Measurements from ENCODE around the gene AKTIP.

AKTIP gene

DNA sequence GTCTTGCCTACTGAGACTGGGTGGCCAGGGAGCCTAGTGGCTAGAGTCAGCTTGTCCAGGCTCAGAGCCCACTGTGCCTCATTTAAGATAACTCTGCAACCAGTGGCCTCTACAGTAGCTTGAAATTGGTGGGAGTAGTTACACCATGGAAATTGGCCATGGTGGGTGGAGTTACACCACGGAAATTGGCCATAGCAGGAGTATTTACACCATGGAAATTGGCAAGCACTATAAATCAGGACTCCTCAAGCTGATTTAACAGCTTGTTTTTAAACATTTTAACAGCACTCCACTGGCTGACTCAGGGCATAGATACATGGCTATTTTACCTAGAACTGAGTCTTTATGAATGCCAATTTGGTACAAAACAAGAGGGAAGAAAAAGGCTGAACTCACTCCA lies 27.7 kb upstream of the AKTIP start:
- H3K4me3 ChIP-seq (ENCODE audit: low read length): no peak overlapping the region
- H3K27ac ChIP-seq (ENCODE audit: low read length): no peak overlapping the region
- DNase-seq (ENCODE audit: low read depth, low spot score): no peak
- no peaks in the 10 kb centered on the region for H3K9me3 ChIP-seq (ENCODE audit: control insufficient read depth, insufficient read depth, low read length)
- H3K36me3 ChIP-seq (ENCODE audit: control insufficient read depth, insufficient read depth, low read length): no peaks in the 10 kb centered on the region
- no CpG with 5 or more reads among the region's 1 CpG for WGBS (ENCODE audit: insufficient coverage, insufficient read length)
- H3K4me1 ChIP-seq (ENCODE audit: control insufficient read depth, insufficient read depth, low read length): no peaks in the 10 kb centered on the region
- H3K27me3 ChIP-seq (ENCODE audit: control insufficient read depth, insufficient read depth, low read length): no peaks in the 10 kb centered on the region

DNA sequence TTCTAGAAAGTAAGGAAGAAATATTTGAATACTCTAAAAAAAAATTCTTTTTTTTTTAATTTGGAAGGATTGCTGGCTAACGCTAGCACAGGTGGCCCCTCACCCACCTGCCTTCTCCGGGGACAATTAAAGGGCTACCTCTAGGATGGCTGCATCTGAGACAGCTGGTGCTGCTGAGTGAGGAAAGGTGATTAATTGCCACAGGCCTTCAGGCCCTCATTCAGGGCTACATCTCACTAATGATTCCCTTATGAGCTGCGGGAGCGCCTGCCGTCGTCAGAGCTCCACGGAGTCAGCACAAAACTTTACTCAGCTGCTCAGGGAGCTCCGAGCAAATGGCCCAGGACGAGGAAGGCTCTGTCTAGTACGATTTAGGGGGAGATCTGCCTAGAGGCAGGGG lies 27.0 kb upstream of the AKTIP start:
- Histone ChIP-seq H3K4me3 (ENCODE audit: low read length) (no peak overlapping the region), H3K36me3 (ENCODE audit: control insufficient read depth, insufficient read depth, low read length) (no peaks in the 10 kb centered on the region), H3K9me3 (ENCODE audit: control insufficient read depth, insufficient read depth, low read length) (no peaks in the 10 kb centered on the region), H3K4me1 (ENCODE audit: control insufficient read depth, insufficient read depth, low read length) (no peaks in the 10 kb centered on the region), H3K27ac (ENCODE audit: low read length) (no peak overlapping the region), H3K27me3 (ENCODE audit: control insufficient read depth, insufficient read depth, low read length) (no peaks in the 10 kb centered on the region)
- DNase-seq (ENCODE audit: low read depth, low spot score): no peak
- WGBS (ENCODE audit: insufficient coverage, insufficient read length): no CpG with 5 or more reads among the region's 10 CpGs

DNA sequence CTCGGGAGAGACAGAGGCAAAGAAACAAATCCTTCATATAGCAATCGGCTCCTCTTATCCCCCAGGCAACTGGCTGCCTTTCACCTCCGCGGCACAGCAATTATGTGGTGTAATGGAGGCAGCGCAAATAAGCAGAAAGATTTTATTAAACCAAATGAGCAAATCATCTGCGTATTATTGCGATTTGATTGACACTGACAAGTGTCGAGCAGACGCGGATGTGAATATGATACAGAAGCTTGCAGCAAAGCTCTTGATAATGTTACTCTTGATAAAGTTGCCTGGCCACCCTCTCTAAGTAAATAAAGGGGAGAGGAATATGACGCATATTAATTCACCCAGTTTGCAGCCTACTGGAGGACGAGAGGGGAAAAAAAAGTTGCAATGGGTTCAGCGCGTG lies 26.5 kb upstream of the AKTIP start:
- H3K4me1 ChIP-seq (ENCODE audit: control insufficient read depth, insufficient read depth, low read length): no peaks in the 10 kb centered on the region
- no peak overlapping the region for H3K27ac ChIP-seq (ENCODE audit: low read length)
- no peak for DNase-seq (ENCODE audit: low read depth, low spot score)
- H3K4me3 ChIP-seq (ENCODE audit: low read length): no peak overlapping the region
- no peaks in the 10 kb centered on the region for H3K36me3 ChIP-seq (ENCODE audit: control insufficient read depth, insufficient read depth, low read length)
- H3K9me3 ChIP-seq (ENCODE audit: control insufficient read depth, insufficient read depth, low read length): no peaks in the 10 kb centered on the region
- no CpG with 5 or more reads among the region's 14 CpGs for WGBS (ENCODE audit: insufficient coverage, insufficient read length)
- no peaks in the 10 kb centered on the region for H3K27me3 ChIP-seq (ENCODE audit: control insufficient read depth, insufficient read depth, low read length)

DNA sequence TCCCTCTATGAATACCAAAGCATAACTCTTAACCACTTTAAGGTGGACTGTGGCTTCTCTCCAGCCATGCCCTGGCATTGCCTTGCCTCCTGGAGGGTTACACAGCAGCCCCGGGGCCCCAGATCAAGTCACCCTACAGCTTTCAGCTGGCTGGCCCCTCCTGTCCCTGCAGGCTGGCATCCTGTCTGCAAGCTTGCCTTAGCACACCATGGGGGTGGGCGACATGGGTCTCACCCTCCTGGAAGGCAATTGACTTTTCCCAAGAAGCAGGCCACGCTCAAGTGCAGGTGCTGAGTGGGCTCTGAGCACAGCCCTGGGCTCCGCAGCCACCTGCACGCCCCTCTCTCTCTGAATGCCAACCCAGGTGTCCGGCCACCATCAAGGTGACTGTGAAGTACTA lies 25.8 kb upstream of the AKTIP start:
- no CpG with 5 or more reads among the region's 6 CpGs for WGBS (ENCODE audit: insufficient coverage, insufficient read length)
- H3K27ac ChIP-seq (ENCODE audit: low read length): no peak overlapping the region

DNA sequence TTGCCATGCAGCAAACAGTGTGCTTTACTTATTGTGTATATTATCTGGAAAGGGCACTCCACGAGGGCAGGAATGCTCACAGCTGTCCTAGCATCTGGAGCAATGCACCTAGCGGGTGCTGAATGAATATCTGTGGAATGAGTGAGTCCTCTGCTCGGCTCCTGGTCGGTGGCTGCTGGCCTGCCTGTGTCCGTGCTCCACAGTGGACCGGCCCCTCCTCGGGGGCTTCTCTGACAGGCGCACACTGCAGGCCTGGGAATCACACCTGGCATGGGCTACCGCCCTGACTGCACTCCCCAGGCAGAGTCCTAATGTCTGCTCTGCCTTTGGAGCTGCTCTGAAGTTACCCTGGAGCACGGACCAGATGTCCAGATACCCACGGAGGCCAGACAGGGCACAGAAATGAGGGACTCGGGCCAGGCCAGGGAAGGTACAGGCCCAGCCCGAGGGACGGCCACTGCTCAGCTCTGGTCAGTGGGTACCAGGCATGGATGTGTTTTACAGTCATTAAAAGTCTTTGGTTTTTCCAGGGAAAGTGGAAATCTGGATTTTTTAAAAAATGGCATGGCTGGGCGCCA lies 21.1 kb upstream of the AKTIP start:
- no CpG with 5 or more reads among the region's 15 CpGs for WGBS (ENCODE audit: insufficient coverage, insufficient read length)
- Histone ChIP-seq H3K4me1 (ENCODE audit: control insufficient read depth, insufficient read depth, low read length) (no peaks in the 10 kb centered on the region; the same call in 1 of the 2 replicates), H3K27ac (ENCODE audit: low read length) (no peak overlapping the region), H3K9me3 (ENCODE audit: control insufficient read depth, insufficient read depth, low read length) (no peaks in the 10 kb centered on the region), H3K4me3 (ENCODE audit: low read length) (no peak overlapping the region), H3K27me3 (ENCODE audit: control insufficient read depth, insufficient read depth, low read length) (no peaks in the 10 kb centered on the region), H3K36me3 (ENCODE audit: control insufficient read depth, insufficient read depth, low read length) (no peaks in the 10 kb centered on the region)
- no peak for DNase-seq (ENCODE audit: low read depth, low spot score)

More for the DNA sequence above, 25.8 kb upstream of the AKTIP start:
- no peaks in the 10 kb centered on the region for H3K27me3 ChIP-seq (ENCODE audit: control insufficient read depth, insufficient read depth, low read length)
- H3K9me3 ChIP-seq (ENCODE audit: control insufficient read depth, insufficient read depth, low read length): no peaks in the 10 kb centered on the region
- H3K36me3 ChIP-seq (ENCODE audit: control insufficient read depth, insufficient read depth, low read length): no peaks in the 10 kb centered on the region
- DNase-seq (ENCODE audit: low read depth, low spot score): no peak
- H3K4me3 ChIP-seq (ENCODE audit: low read length): no peak overlapping the region
- H3K4me1 ChIP-seq (ENCODE audit: control insufficient read depth, insufficient read depth, low read length): no peaks in the 10 kb centered on the region

DNA sequence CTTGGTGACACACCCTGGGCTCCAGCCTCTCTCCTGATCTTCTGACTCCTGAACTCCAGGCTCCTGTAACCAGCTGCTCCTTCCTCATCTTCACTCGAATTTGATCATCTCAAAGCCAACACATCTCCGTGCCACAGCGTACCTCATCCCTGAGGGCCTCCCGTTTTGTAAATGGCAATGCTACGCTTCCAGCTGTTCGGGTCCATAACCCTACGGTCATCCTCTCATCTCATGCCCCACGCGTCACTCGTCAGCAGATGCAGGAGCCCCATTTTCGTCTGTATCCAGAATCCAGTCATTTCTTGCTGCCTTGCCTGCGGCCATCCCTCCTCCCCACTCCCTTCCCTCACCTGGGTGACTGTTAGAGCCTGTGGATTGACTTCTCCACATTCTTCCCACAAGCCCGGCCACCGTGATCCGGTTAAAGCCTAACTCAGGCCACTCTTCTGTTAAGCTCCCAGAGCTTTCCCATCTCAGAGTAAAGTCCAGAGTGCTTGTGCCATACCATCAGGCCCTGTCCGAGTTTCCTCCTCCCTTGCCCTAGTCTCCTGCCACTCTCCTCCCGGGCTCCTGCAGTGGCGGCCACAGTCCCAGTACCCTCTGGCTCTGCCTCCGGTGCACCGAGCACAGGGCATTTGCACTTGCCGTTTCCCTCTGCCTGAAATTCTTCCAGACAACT lies 20.3 kb upstream of the AKTIP start:
- no peak for DNase-seq (ENCODE audit: low read depth, low spot score)
- H3K9me3 ChIP-seq (ENCODE audit: control insufficient read depth, insufficient read depth, low read length): no peaks in the 10 kb centered on the region
- H3K27me3 ChIP-seq (ENCODE audit: control insufficient read depth, insufficient read depth, low read length): no peaks in the 10 kb centered on the region
- H3K27ac ChIP-seq (ENCODE audit: low read length): no peak overlapping the region
- H3K36me3 ChIP-seq (ENCODE audit: control insufficient read depth, insufficient read depth, low read length): no peaks in the 10 kb centered on the region
- no peak overlapping the region for H3K4me3 ChIP-seq (ENCODE audit: low read length)
- no peaks in the 10 kb centered on the region; the same call in 1 of the 2 replicates for H3K4me1 ChIP-seq (ENCODE audit: control insufficient read depth, insufficient read depth, low read length)
- no CpG with 5 or more reads among the region's 21 CpGs for WGBS (ENCODE audit: insufficient coverage, insufficient read length)

DNA sequence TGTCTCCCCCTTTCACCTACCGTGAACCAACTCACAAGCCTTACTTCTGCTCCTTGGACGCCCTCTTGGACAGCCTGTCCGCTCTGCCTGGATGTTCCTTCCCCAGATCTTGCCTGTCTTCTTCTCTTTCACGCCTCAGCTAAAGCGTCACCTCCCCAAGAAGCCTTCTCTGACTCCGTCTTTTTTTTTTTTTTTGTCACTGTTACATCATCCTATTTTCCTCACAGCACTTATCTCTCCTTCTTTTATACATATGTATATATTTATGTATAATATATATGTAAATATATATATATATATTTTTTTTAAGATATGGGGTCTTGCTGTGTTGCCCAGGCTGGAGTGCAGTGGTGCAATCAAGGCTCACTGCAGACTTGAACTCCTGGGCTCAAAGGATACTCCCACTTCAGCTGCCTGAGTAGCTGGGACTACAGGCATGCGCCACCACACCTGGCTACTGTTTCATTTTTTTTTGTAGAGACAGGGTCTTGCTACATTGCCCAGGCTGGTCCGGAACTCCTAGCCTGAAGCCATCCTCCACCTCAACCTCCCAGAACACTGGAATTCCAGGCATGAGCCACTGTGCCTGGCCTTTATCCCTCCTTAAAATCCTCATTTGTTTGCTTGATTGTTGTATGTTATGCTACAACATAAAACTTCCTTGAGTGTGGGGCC lies 16.5 kb upstream of the AKTIP start:
- Histone ChIP-seq H3K4me1 (ENCODE audit: control insufficient read depth, insufficient read depth, low read length) (no peaks in the 10 kb centered on the region; the same call in 1 of the 2 replicates), H3K4me3 (ENCODE audit: low read length) (no peak overlapping the region), H3K27me3 (ENCODE audit: control insufficient read depth, insufficient read depth, low read length) (no peaks in the 10 kb centered on the region), H3K27ac (ENCODE audit: low read length) (no peak overlapping the region), H3K36me3 (ENCODE audit: control insufficient read depth, insufficient read depth, low read length) (no peaks in the 10 kb centered on the region), H3K9me3 (ENCODE audit: control insufficient read depth, insufficient read depth, low read length) (no peaks in the 10 kb centered on the region)
- no peak for DNase-seq (ENCODE audit: low read depth, low spot score)
- WGBS (ENCODE audit: insufficient coverage, insufficient read length): no CpG with 5 or more reads among the region's 8 CpGs

DNA sequence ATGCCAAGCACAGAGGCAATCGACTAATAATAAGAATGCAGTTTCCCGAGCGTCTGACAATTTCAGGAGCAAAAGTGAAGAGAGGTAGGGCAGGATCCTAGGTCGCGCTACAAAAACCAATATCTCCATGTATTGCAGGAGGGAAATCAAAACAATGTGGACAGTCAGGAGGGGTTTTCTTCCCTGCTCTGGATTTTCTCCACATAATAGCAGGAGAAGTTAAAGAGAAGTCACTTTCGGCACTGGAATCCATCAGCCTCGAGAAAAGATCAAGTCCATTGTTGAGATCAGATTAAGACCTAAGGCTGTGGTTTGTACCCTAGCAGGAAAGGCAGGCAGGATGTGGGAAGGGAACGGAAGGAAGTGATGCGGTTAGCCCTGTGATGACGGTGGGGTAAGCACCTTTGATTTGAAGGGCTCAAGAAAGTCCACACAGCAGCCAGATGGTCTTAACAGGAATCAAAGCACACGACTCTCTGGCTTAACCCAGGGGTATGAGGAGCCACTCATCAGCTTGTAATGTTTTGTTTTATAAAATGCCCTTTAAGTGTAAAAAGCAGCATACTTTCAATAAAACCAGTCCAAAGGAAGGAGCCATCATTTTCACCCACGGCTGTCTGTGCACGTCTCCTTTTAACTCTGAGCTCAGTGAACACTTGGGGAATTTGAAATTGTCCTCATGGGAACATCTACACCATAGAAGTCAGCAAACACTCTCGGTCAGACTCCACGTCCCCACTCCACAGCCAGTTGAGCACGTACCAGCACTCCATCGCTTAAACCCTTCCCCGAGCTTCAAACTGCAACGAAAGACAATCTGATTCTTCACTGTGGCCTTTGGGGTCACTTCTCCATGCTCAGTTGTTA lies 15.8 kb upstream of the AKTIP start:
- H3K27ac ChIP-seq (ENCODE audit: low read length): no peak overlapping the region

DNA sequence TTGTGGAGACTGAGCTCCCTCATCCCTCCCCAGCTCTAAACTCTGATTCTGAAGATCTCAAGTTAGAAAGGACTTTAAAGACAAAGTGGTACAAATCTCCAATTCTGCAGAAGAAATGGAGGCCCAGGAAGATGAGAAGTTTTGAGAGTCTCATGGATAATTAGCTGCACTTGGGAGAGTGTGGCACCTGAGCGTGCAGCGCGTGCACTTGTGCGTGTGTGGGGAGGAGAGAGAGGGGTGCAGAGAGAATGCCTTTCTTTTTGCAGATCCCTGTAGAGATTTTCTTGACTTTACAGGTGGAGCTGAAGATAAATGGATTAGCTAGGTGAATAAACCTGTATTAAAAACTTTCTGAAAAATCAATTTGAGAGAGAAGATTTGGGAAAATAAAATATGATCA lies 14.8 kb upstream of the AKTIP start:
- Histone ChIP-seq H3K9me3 (ENCODE audit: control insufficient read depth, insufficient read depth, low read length) (no peaks in the 10 kb centered on the region; the same call in 1 of the 2 replicates), H3K4me3 (ENCODE audit: low read length) (no peak overlapping the region), H3K4me1 (ENCODE audit: control insufficient read depth, insufficient read depth, low read length) (no peaks in the 10 kb centered on the region; the same call in 1 of the 2 replicates), H3K27me3 (ENCODE audit: control insufficient read depth, insufficient read depth, low read length) (no peaks in the 10 kb centered on the region), H3K36me3 (ENCODE audit: control insufficient read depth, insufficient read depth, low read length) (no peaks in the 10 kb centered on the region), H3K27ac (ENCODE audit: low read length) (no peak overlapping the region)
- no CpG with 5 or more reads among the region's 4 CpGs for WGBS (ENCODE audit: insufficient coverage, insufficient read length)
- DNase-seq (ENCODE audit: low read depth, low spot score): no peak

More for the DNA sequence above, 15.8 kb upstream of the AKTIP start:
- Histone ChIP-seq H3K9me3 (ENCODE audit: control insufficient read depth, insufficient read depth, low read length) (no peaks in the 10 kb centered on the region), H3K4me3 (ENCODE audit: low read length) (no peak overlapping the region), H3K27me3 (ENCODE audit: control insufficient read depth, insufficient read depth, low read length) (no peaks in the 10 kb centered on the region), H3K4me1 (ENCODE audit: control insufficient read depth, insufficient read depth, low read length) (no peaks in the 10 kb centered on the region; the same call in 1 of the 2 replicates), H3K36me3 (ENCODE audit: control insufficient read depth, insufficient read depth, low read length) (no peaks in the 10 kb centered on the region)
- no peak for DNase-seq (ENCODE audit: low read depth, low spot score)
- no CpG with 5 or more reads among the region's 19 CpGs for WGBS (ENCODE audit: insufficient coverage, insufficient read length)

DNA sequence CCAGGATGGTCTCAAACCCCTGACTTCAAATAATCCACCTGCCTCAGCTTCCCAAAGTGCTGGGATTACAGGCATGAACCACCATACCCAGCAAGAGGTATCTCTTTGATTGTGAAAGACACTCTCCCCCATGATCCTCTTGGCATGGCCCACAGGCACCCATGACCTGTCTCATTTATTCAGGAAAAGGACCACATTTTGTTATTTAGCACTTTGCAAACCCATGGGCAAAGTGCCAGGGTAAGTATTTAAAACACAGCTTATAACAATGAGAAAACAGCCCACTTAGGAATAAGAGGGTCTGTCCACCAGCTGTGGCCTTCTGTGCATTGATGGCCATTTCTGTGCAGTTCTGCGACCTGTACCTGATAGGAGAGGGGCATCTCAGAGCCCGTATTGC lies 12.8 kb upstream of the AKTIP start:
- no peaks in the 10 kb centered on the region for H3K4me1 ChIP-seq (ENCODE audit: control insufficient read depth, insufficient read depth, low read length)
- H3K9me3 ChIP-seq (ENCODE audit: control insufficient read depth, insufficient read depth, low read length): no peaks in the 10 kb centered on the region; the same call in 1 of the 2 replicates
- no peaks in the 10 kb centered on the region for H3K27me3 ChIP-seq (ENCODE audit: control insufficient read depth, insufficient read depth, low read length)
- H3K27ac ChIP-seq (ENCODE audit: low read length): no peak overlapping the region
- H3K36me3 ChIP-seq (ENCODE audit: control insufficient read depth, insufficient read depth, low read length): no peaks in the 10 kb centered on the region
- DNase-seq (ENCODE audit: low read depth, low spot score): no peak
- whole genome bisulfite sequencing (ENCODE audit: insufficient coverage, insufficient read length): no CpG with 5 or more reads among the region's 2 CpGs
- H3K4me3 ChIP-seq (ENCODE audit: low read length): no peak overlapping the region

Measured in iPS DF 6.9 (cell line).